ENCODE results near the gene CMTM1. TPM values are rescaled to one million over a fixed set of nuclear protein-coding genes. Genes with fewer than 3 reads are reported as not detected.

Gene CMTM1
- total RNA-seq, 2 experiments from 2014 or later, result 8.1 to 8.8 TPM

- ChIA-PET CTCF (interaction anchor here (0.9 to 1.2 kb wide), 2 partner anchors 14 to 60 kb away, joined by 3 to 4 read pairs; no protein-coding TSS in a partner anchor), POLR2A (interaction anchor here (0.6 kb wide), 1 partner anchor 21 kb away, joined by 4 read pairs; no protein-coding TSS in a partner anchor)
Measured at GRCh38 chr16:66529475-66529874, 36.8 kb upstream of the CMTM1 start.

GRCh38 chr16:66534376-66534799, 31.9 kb upstream of the CMTM1 start:
- POLR2A ChIA-PET, result no interaction called here
- CTCF ChIA-PET, result no interaction called here

- CTCF ChIA-PET, result no interaction called here
- POLR2A ChIA-PET, result interaction anchor here (0.5 kb wide), 1 partner anchor 15 kb away, joined by 3 read pairs; no protein-coding TSS in a partner anchor
Measured at GRCh38 chr16:66536525-66536924, 29.7 kb upstream of the CMTM1 start.

- ChIA-PET POLR2A (no interaction called here), CTCF (no interaction called here)
Measured at GRCh38 chr16:66537236-66537635, 29.0 kb upstream of the CMTM1 start.

GRCh38 chr16:66538910-66539309, 27.3 kb upstream of the CMTM1 start:
- POLR2A ChIA-PET, result no interaction called here
- CTCF ChIA-PET, result no interaction called here

GRCh38 chr16:66539623-66540469, 26.4 kb upstream of the CMTM1 start:
- ChIA-PET POLR2A (interaction anchor here (0.7 kb wide), 1 partner anchor 489 kb away, joined by 8 read pairs; no protein-coding TSS in a partner anchor), CTCF (interaction anchor here (0.7 kb wide), 1 partner anchor 1388 kb away, joined by 3 read pairs; no protein-coding TSS in a partner anchor)

GRCh38 chr16:66541388-66542355, 24.6 kb upstream of the CMTM1 start:
- CTCF ChIA-PET, result no interaction called here
- POLR2A ChIA-PET, result no interaction called here

GRCh38 chr16:66542396-66542795, 23.8 kb upstream of the CMTM1 start:
- CTCF ChIA-PET, result no interaction called here
- POLR2A ChIA-PET, result no interaction called here

GRCh38 chr16:66543541-66543940, 22.7 kb upstream of the CMTM1 start:
- ChIA-PET CTCF (no interaction called here), POLR2A (no interaction called here)

- CTCF ChIA-PET, result no interaction called here
- POLR2A ChIA-PET, result no interaction called here
Measured at GRCh38 chr16:66544016-66544757, 22.1 kb upstream of the CMTM1 start.

- CTCF ChIA-PET, result interaction anchor here (1.1 to 1.2 kb wide), 3 partner anchors 32 to 141 kb away, joined by 3 to 4 read pairs (median 4); partner anchors contain the start of gene CMTM3
- POLR2A ChIA-PET, result interaction anchor here (0.7 kb wide), 1 partner anchor 17 kb away, joined by 3 read pairs; no protein-coding TSS in a partner anchor
Measured at GRCh38 chr16:66547101-66547989, 18.9 kb upstream of the CMTM1 start.

- CTCF ChIA-PET, result interaction anchor here (1.1 to 1.2 kb wide), 2 partner anchors 32 to 142 kb away, joined by 4 read pairs; no protein-coding TSS in a partner anchor
- POLR2A ChIA-PET, result interaction anchor here (0.7 kb wide), 1 partner anchor 16 kb away, joined by 3 read pairs; no protein-coding TSS in a partner anchor
Measured at GRCh38 chr16:66548068-66548467, 18.2 kb upstream of the CMTM1 start.

GRCh38 chr16:66548868-66549267, 17.4 kb upstream of the CMTM1 start:
- CTCF ChIA-PET, result interaction anchor here (1.2 kb wide), 1 partner anchor 142 kb away, joined by 4 read pairs; no protein-coding TSS in a partner anchor

GRCh38 chr16:66549284-66550131, 16.7 kb upstream of the CMTM1 start, which contains the start of gene TK2:
Gene TK2 (minus strand): TSS chr16:66550122. CDS start chr16:66550061, 61 bp downstream.
- ChIA-PET POLR2A (interaction anchor here (1.0 kb wide), 1 partner anchor 54 kb away, joined by 5 read pairs; no protein-coding TSS in a partner anchor), CTCF (interaction anchor here (1.4 kb wide), 1 partner anchor 142 kb away, joined by 4 read pairs; no protein-coding TSS in a partner anchor)

More at GRCh38 chr16:66548868-66549267, 17.4 kb upstream of the CMTM1 start:
- POLR2A ChIA-PET, result interaction anchor here (1.0 kb wide), 1 partner anchor 55 kb away, joined by 5 read pairs; no protein-coding TSS in a partner anchor

- ChIA-PET POLR2A (interaction anchor here (0.6 to 2.3 kb wide), 4 partner anchors 12 to 31 kb away, joined by 3 to 14 read pairs (median 6); no protein-coding TSS in a partner anchor), CTCF (interaction anchor here (1.0 to 2.0 kb wide), 8 partner anchors 12 to 57 kb away, joined by 3 to 11 read pairs (median 4); partner anchors contain the start of gene CMTM2)
Measured at GRCh38 chr16:66551348-66551759, 14.9 kb upstream of the CMTM1 start.

- POLR2A ChIA-PET, result interaction anchor here (0.7 to 2.3 kb wide), 5 partner anchors 11 to 55 kb away, joined by 3 to 14 read pairs (median 5); no protein-coding TSS in a partner anchor
- CTCF ChIA-PET, result interaction anchor here (0.7 to 2.0 kb wide), 8 partner anchors 12 to 56 kb away, joined by 3 to 11 read pairs (median 4); partner anchors contain the start of gene CMTM2
Measured at GRCh38 chr16:66551788-66552285, 14.4 kb upstream of the CMTM1 start.

All from activated CD8-positive, alpha-beta memory T cell treated with anti-CD3 and anti-CD28 coated beads for 36 hours (primary cell).